Panc1 (cell line): ENCODE results near the gene CD4.

ENCODE experiments used
- POLR2AphosphoS5 ChIP-seq: IDR thresholded peaks from 2 replicates; pipeline ENCODE4 v1.6.1; 2012; ENCODE audit warnings: mild to moderate bottlenecking, low read depth, low read length, moderate library complexity
- TF ChIP-seq, protein P1 (sequence below): fragments of 450-650 bp; IDR thresholded peaks from 2 replicates; pipeline ENCODE4 v1.5.1; 2017; ENCODE audit warnings: mild to moderate bottlenecking

DNA sequence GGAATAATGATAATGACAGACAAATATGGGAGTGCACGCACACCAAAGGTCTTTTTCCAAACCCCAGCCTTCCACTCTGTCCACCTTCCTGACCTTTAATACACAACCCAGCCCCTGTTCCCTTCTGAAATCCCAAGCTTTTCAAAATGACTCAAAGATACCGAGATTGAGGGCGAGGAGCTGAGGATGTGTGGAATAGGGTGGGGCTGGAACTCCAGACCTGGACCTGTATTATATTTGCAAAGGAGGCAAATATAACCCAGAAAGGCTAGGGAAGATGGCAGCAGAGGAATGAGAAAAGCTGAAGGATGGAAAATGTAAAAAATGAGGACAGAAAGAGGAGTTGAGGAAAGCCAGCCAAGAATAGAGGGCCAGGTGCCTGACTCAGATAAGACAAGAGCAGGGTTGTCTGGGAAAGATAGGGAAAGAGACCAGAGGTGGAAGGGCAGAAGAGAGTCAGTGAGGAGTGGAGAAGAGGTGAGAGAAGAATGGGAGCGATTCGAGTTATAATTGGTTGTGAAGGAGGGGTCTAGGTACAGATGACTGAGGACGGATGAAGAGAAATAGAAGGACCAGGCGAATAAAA lies 24.2 kb upstream of the CD4 start:
- TF ChIP-seq, protein P1, sequence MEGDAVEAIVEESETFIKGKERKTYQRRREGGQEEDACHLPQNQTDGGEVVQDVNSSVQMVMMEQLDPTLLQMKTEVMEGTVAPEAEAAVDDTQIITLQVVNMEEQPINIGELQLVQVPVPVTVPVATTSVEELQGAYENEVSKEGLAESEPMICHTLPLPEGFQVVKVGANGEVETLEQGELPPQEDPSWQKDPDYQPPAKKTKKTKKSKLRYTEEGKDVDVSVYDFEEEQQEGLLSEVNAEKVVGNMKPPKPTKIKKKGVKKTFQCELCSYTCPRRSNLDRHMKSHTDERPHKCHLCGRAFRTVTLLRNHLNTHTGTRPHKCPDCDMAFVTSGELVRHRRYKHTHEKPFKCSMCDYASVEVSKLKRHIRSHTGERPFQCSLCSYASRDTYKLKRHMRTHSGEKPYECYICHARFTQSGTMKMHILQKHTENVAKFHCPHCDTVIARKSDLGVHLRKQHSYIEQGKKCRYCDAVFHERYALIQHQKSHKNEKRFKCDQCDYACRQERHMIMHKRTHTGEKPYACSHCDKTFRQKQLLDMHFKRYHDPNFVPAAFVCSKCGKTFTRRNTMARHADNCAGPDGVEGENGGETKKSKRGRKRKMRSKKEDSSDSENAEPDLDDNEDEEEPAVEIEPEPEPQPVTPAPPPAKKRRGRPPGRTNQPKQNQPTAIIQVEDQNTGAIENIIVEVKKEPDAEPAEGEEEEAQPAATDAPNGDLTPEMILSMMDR: no peak
- no peak for TF ChIP-seq POLR2AphosphoS5
